ENCODE results near the gene GART. TPM values are rescaled to one million over a fixed set of nuclear protein-coding genes. Genes with fewer than 3 reads are reported as not detected.

Gene GART
- total RNA-seq, 2 experiments from 2014 or later: 224 to 232 TPM

DNA sequence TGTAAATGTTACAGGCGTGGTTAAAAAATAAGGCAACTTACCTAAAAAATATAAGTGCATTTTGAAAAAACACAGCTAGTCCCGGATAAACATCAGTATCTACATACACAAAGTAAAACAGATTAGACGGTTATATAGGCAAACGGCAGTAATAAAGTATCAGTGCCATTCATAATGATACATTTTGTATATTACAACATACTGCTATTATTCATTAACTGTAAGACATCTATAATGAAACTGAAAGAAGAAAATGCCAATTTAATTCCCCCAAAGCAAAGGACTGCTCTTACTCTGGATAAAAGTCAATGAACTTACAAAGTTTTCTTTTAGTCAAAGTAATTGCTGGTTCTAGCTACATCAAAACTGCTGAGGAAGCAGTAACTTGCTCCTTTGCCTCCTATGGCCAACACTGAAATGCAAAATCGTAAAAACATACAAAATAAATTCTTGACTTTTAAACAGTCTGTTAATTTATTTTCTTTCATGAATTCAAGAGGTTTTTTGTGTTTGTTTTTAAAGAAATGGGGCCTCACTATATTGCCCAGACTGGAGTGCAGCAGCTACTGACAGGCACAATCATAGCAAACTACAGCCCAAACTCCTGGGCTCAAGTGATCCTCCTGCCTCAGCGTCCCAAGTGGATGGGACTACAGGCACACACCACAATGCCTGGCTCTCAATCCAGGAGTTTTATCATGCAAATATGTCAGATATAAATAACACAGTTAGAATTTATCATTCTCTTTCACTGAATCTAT, 86.1 kb downstream of the GART start:
- ChIA-PET POLR2A (no interaction called here), CTCF (interaction anchor here (0.7 to 1.7 kb wide), 4 partner anchors 10 to 329 kb away, joined by 3 to 6 read pairs (median 4); no protein-coding TSS in a partner anchor)
- Mint-ChIP-seq H3K4me3 (no peak overlapping the region), H3K36me3 (ENCODE audit: low read depth) (peaks cover 7% of the 10 kb centered on the region), H3K27me3 (no peaks in the 10 kb centered on the region), H3K4me1 (ENCODE audit: low read depth) (no peaks in the 10 kb centered on the region), H3K9me3 (no peaks in the 10 kb centered on the region), H3K27ac (no peak overlapping the region)
- ATAC-seq (no peak), DNase-seq (no peak)
- TF ChIP-seq, protein P1, sequence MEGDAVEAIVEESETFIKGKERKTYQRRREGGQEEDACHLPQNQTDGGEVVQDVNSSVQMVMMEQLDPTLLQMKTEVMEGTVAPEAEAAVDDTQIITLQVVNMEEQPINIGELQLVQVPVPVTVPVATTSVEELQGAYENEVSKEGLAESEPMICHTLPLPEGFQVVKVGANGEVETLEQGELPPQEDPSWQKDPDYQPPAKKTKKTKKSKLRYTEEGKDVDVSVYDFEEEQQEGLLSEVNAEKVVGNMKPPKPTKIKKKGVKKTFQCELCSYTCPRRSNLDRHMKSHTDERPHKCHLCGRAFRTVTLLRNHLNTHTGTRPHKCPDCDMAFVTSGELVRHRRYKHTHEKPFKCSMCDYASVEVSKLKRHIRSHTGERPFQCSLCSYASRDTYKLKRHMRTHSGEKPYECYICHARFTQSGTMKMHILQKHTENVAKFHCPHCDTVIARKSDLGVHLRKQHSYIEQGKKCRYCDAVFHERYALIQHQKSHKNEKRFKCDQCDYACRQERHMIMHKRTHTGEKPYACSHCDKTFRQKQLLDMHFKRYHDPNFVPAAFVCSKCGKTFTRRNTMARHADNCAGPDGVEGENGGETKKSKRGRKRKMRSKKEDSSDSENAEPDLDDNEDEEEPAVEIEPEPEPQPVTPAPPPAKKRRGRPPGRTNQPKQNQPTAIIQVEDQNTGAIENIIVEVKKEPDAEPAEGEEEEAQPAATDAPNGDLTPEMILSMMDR (IDR thresholded peaks at IDR 0.05): no peak
- intact Hi-C loops (cut with micrococcal nuclease): no loop called here

Other genes starting within 250 kb of the GART start
- gene IFNAR1, start 217.1 kb downstream of the GART start, total RNA-seq: 10 to 100 TPM; 25.6 to 30.3 TPM
- 1 to 10 TPM; 7.8 to 9.8 TPM for gene IFNGR2, start 138.7 kb downstream of the GART start, total RNA-seq
- gene TMEM50B, start 62.1 kb downstream of the GART start, total RNA-seq: 10 to 100 TPM; 14.4 to 15.2 TPM
- gene DNAJC28, start 50.4 kb downstream of the GART start, total RNA-seq: under 1 TPM; 0.22 to 0.56 TPM
- 100 to 1,000 TPM; 267 to 276 TPM for gene SON, start 921 bp upstream of the GART start, total RNA-seq
- 10 to 100 TPM; 36.8 to 41.5 TPM for gene DONSON, start 46.6 kb upstream of the GART start, total RNA-seq
- gene CRYZL1, start 99.6 kb upstream of the GART start, total RNA-seq: 10 to 100 TPM; 30.1 to 33.2 TPM
- 1 to 10 TPM; 4.4 to 4.7 TPM for gene ITSN1, start 100.4 kb upstream of the GART start, total RNA-seq